SK-N-SH (cell line): ENCODE data around the gene SUSD3. TPM values are rescaled to one million over a fixed set of nuclear protein-coding genes. Genes with fewer than 3 reads are reported as not detected.

Experiments used
- CTCF ChIA-PET: fragments of 300-600, 350-600 bp; formaldehyde crosslinking; extraction: SDS; loops from one replicate; lab custom pipeline; 2021; lab: Yijun Ruan, JAX
- POLR2A ChIA-PET: fragments of 350-600 bp; sonication (Branson Sonifier 250); formaldehyde crosslinking; extraction: SDS; loops from one replicate; lab custom pipeline; 2020; ENCODE audit warnings: antibody characterized with exemption, inconsistent platforms; lab: Yijun Ruan, JAX
- DNase-seq: peaks from one replicate; pipeline ENCODE4 v3.0.0; 2012
- H2AFZ ChIP-seq: fragments of 200-600 bp; sonication (generic); 2 replicates; pipeline ENCODE4 v1.8.1; 2016; ENCODE audit warnings: antibody characterized with exemption, mild to moderate bottlenecking, low read depth
- H3F3A ChIP-seq: fragments of 200-600 bp; sonication (generic); replicated peaks from 2 replicates; pipeline ENCODE3; 2016; ENCODE audit warnings: antibody characterized with exemption, mild to moderate bottlenecking; ENCODE audit not compliant: insufficient read depth
- H3K27ac ChIP-seq, 2 experiments: fragments of 200-500 bp in 1 of 2; fragments of 200-600 bp in 1 of 2; sonication (Bioruptor generic) in 1 of 2; sonication (generic), shearing (Covaris generic) in 1 of 2; 2 replicates each; pipeline versions ENCODE4 v1.5.1 to v1.6.1; 2014 to 2016; ENCODE audit warnings: low read depth in 2 of 2, inconsistent platforms in 1 of 2, low read length in 1 of 2, mild to moderate bottlenecking in 1 of 2, mixed read lengths in 1 of 2
- H3K27me3 ChIP-seq: fragments of 200-600 bp; sonication (generic), shearing (Covaris generic); 2 replicates; pipeline ENCODE4 v1.6.1; 2016; ENCODE audit warnings: mixed run types; ENCODE audit not compliant: insufficient read depth
- H3K36me3 ChIP-seq, 2 experiments: fragments of 200-500 bp in 1 of 2; fragments of 200-600 bp in 1 of 2; sonication (Bioruptor generic) in 1 of 2; sonication (generic) in 1 of 2; replicated peaks in 1 of 2; 2 replicates each; pipeline versions ENCODE3 to v1.5.1; 2014 to 2016; ENCODE audit warnings: low read length in 1 of 2, mild to moderate bottlenecking in 1 of 2; ENCODE audit not compliant: insufficient read depth in 2 of 2, control insufficient read depth in 1 of 2
- H3K4me1 ChIP-seq, 2 experiments: fragments of 200-500 bp in 1 of 2; fragments of 200-600 bp in 1 of 2; sonication (Bioruptor generic) in 1 of 2; sonication (generic), shearing (Covaris generic) in 1 of 2; 2 replicates each; pipeline versions ENCODE4 v1.5.1 to v1.6.1; 2014 to 2016; ENCODE audit warnings: low read depth in 1 of 2, low read length in 1 of 2, mixed run types in 1 of 2; ENCODE audit not compliant: insufficient read depth in 2 of 2, control insufficient read depth in 1 of 2
- H3K4me2 ChIP-seq: fragments of 200-600 bp; sonication (generic), shearing (Covaris generic); 2 replicates; pipeline ENCODE4 v1.6.1; 2017; ENCODE audit warnings: mixed run types
- H3K4me3 ChIP-seq, 2 experiments: fragments of 200-500 bp in 1 of 2; fragments of 200-600 bp in 1 of 2; sonication (Bioruptor generic) in 1 of 2; sonication (generic), shearing (Covaris generic) in 1 of 2; 2 replicates each; pipeline versions ENCODE4 v1.5.1 to v1.8.1; 2014 to 2016; ENCODE audit warnings: low read depth in 2 of 2, inconsistent platforms in 1 of 2, low read length in 1 of 2, mild to moderate bottlenecking in 1 of 2, mixed read lengths in 1 of 2, moderate library complexity in 1 of 2
- H3K79me2 ChIP-seq: fragments of 200-600 bp; sonication (generic); 2 replicates; pipeline ENCODE4 v1.8.1; 2017; ENCODE audit warnings: mild to moderate bottlenecking; ENCODE audit not compliant: insufficient read depth
- H3K9ac ChIP-seq: fragments of 200-600 bp; sonication (generic); 2 replicates; pipeline ENCODE4 v1.6.1; 2017; ENCODE audit warnings: mixed run types
- H3K9me2 ChIP-seq: fragments of 200-600 bp; sonication (generic); 2 replicates; pipeline ENCODE4 v1.6.1; 2017; ENCODE audit warnings: mixed run types
- H3K9me3 ChIP-seq: fragments of 200-600 bp; sonication (generic); 2 replicates; pipeline ENCODE4 v1.6.1; 2017; ENCODE audit warnings: mixed run types, mild to moderate bottlenecking, moderate library complexity
- H4K20me1 ChIP-seq: fragments of 200-600 bp; sonication (generic); 2 replicates; pipeline ENCODE4 v1.6.1; 2017; ENCODE audit warnings: mild to moderate bottlenecking, mixed run types; ENCODE audit not compliant: insufficient read depth
- EP300 ChIP-seq, 2 experiments: IDR thresholded peaks; 2 replicates each; pipeline versions ENCODE4 v1.4.0 to v1.6.1; 2012; ENCODE audit warnings: borderline replicate concordance in 1 of 2, low read depth in 1 of 2, low read length in 1 of 2
- EZH2phosphoT487 ChIP-seq: fragments of 200-600 bp; sonication (generic); IDR thresholded peaks from 2 replicates; pipeline ENCODE4 v1.6.1; 2017; ENCODE audit warnings: low read depth, mixed run types, mild to moderate bottlenecking, antibody characterized with exemption, moderate library complexity, borderline replicate concordance
- FOXJ3 ChIP-seq: sonication (generic); formaldehyde crosslinking; IDR thresholded peaks from 2 replicates; pipeline ENCODE4 v1.5.1; 2020; ENCODE audit warnings: mild to moderate bottlenecking, missing genetic modification reagents
- GABPA ChIP-seq: IDR thresholded peaks from 2 replicates; pipeline ENCODE4 v1.4.0; 2012; ENCODE audit warnings: low read depth, mild to moderate bottlenecking
- MEF2A ChIP-seq: IDR thresholded peaks from 2 replicates; pipeline ENCODE4 v1.4.0; 2012; ENCODE audit warnings: low read depth, borderline replicate concordance
- NFIC ChIP-seq: IDR thresholded peaks from 2 replicates; pipeline ENCODE4 v1.4.0; 2012; ENCODE audit warnings: borderline replicate concordance
- RFX5 ChIP-seq: IDR thresholded peaks from 2 replicates; pipeline ENCODE4 v1.6.1; 2012; ENCODE audit warnings: mild to moderate bottlenecking, improper control_type of control experiment, low read length
- RXRA ChIP-seq: IDR thresholded peaks from 2 replicates; pipeline ENCODE4 v1.4.0; 2012; ENCODE audit warnings: low read depth, mild to moderate bottlenecking, borderline replicate concordance
- TCF12 ChIP-seq: IDR thresholded peaks from 2 replicates; pipeline ENCODE4 v1.4.0; 2012
- TEAD4 ChIP-seq: IDR thresholded peaks from 2 replicates; pipeline ENCODE4 v1.4.0; 2012; ENCODE audit warnings: mild to moderate bottlenecking, borderline replicate concordance; ENCODE audit not compliant: insufficient read depth
- WGBS: methylation state at CpG from one replicate; pipeline ENCODE4 v1.1.6; 2017; ENCODE audit warnings: low lambda C conversion rate; 5-methylcytosine and 5-hydroxymethylcytosine counted together
- polyA plus RNA-seq, 3 experiments: library from polyadenylated mRNA; depleted of rRNA; stranded (reverse); fragments of >200 nt; gene quantifications; 2 replicates each; pipeline ENCODE4 v1.2.3, GENCODE V29; 2012
- TF ChIP-seq, protein P1 (sequence below): IDR thresholded peaks from 2 replicates; pipeline ENCODE4 v1.4.0; 2012; ENCODE audit warnings: low read depth, borderline replicate concordance
- TF ChIP-seq, protein P2 (sequence below): IDR thresholded peaks from 2 replicates; pipeline ENCODE4 v1.6.1; 2012; ENCODE audit warnings: mild to moderate bottlenecking, low read depth, low read length, moderate library complexity
- TF ChIP-seq, protein P3 (sequence below): IDR thresholded peaks from 2 replicates; pipeline ENCODE4; 2012

The SUSD3 gene
- polyA plus RNA-seq, 1 of the 3 experiments (the other 2 are of a cell fraction): 0.49 TPM

DNA sequence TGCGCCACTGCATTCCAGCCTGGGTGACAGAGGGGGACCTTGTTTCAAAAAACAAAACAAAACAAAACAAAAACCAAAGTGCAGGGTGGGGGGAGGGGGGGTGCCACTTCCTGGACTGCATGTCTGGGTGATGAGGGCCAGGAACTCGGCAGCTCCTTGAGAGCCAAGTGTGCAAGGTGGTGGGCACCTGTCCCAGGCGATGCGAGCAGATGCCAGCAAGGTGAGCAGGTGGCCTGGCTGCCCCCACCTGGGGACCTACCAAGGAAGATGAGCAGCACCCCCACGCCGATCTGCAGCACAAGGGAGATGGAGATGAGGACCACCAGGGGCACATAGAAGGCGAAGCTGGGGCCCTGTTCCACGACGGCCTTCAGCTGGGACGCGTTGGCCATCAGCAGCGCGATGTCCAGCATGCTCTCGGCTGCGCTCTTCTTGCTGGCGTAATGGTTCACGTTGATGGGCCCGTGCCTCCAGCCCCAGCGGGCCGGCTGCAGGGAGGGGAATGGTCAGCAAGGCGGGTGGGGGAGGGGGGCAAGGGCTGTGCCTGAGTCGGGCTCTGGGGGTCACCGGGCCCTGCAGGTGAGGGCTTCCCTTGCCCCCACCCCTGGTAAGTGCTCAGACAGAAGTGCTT lies 67.8 kb downstream of the SUSD3 start:
- H3K9ac ChIP-seq: no peak overlapping the region
- no peaks in the 10 kb centered on the region for H3F3A ChIP-seq
- no peak overlapping the region; a peak in 1 of 4 replicates for H3K27ac ChIP-seq
- H3K4me2 ChIP-seq: no peak overlapping the region
- CTCF ChIA-PET: interaction anchor here (2.3 to 5.2 kb wide), 2 partner anchors 17 to 123 kb away, joined by 5 to 31 read pairs; no protein-coding TSS in a partner anchor
- peaks cover 0 to 45% of the 10 kb centered on the region in 2 experiments; a peak in 1 of 4 replicates for H3K4me1 ChIP-seq
- POLR2A ChIA-PET: no interaction called here
- TF ChIP-seq TCF12 (no peak), EP300 (IDR thresholded peaks at IDR 0.05; ENCODE audit: borderline replicate concordance in 1 of 2, low read depth in 1 of 2, low read length in 1 of 2) (no peak), RFX5 (no peak), EZH2phosphoT487 (no peak), MEF2A (no peak), FOXJ3 (CRISPR knock-in tag) (no peak), GABPA (no peak), NFIC (no peak), RXRA (no peak), TEAD4 (no peak)
- TF ChIP-seq, protein P1, sequence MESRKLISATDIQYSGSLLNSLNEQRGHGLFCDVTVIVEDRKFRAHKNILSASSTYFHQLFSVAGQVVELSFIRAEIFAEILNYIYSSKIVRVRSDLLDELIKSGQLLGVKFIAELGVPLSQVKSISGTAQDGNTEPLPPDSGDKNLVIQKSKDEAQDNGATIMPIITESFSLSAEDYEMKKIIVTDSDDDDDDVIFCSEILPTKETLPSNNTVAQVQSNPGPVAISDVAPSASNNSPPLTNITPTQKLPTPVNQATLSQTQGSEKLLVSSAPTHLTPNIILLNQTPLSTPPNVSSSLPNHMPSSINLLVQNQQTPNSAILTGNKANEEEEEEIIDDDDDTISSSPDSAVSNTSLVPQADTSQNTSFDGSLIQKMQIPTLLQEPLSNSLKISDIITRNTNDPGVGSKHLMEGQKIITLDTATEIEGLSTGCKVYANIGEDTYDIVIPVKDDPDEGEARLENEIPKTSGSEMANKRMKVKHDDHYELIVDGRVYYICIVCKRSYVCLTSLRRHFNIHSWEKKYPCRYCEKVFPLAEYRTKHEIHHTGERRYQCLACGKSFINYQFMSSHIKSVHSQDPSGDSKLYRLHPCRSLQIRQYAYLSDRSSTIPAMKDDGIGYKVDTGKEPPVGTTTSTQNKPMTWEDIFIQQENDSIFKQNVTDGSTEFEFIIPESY: no peak
- TF ChIP-seq, protein P2, sequence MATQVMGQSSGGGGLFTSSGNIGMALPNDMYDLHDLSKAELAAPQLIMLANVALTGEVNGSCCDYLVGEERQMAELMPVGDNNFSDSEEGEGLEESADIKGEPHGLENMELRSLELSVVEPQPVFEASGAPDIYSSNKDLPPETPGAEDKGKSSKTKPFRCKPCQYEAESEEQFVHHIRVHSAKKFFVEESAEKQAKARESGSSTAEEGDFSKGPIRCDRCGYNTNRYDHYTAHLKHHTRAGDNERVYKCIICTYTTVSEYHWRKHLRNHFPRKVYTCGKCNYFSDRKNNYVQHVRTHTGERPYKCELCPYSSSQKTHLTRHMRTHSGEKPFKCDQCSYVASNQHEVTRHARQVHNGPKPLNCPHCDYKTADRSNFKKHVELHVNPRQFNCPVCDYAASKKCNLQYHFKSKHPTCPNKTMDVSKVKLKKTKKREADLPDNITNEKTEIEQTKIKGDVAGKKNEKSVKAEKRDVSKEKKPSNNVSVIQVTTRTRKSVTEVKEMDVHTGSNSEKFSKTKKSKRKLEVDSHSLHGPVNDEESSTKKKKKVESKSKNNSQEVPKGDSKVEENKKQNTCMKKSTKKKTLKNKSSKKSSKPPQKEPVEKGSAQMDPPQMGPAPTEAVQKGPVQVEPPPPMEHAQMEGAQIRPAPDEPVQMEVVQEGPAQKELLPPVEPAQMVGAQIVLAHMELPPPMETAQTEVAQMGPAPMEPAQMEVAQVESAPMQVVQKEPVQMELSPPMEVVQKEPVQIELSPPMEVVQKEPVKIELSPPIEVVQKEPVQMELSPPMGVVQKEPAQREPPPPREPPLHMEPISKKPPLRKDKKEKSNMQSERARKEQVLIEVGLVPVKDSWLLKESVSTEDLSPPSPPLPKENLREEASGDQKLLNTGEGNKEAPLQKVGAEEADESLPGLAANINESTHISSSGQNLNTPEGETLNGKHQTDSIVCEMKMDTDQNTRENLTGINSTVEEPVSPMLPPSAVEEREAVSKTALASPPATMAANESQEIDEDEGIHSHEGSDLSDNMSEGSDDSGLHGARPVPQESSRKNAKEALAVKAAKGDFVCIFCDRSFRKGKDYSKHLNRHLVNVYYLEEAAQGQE: no peak
- TF ChIP-seq, protein P3, sequence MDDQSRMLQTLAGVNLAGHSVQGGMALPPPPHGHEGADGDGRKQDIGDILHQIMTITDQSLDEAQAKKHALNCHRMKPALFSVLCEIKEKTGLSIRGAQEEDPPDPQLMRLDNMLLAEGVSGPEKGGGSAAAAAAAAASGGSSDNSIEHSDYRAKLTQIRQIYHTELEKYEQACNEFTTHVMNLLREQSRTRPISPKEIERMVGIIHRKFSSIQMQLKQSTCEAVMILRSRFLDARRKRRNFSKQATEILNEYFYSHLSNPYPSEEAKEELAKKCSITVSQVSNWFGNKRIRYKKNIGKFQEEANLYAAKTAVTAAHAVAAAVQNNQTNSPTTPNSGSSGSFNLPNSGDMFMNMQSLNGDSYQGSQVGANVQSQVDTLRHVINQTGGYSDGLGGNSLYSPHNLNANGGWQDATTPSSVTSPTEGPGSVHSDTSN: no peak
- H3K4me3 ChIP-seq: no peak overlapping the region
- H3K79me2 ChIP-seq: 0 out of 2 replicates have a peak, but pooled peaks cover 4% of the 10 kb centered on the region
- no peak overlapping the region for H2AFZ ChIP-seq
- WGBS: 94% methylated on average over 22 of the region's 23 CpGs
- H3K9me2 ChIP-seq: no peaks in the 10 kb centered on the region
- H3K36me3 ChIP-seq: peaks cover 0 to 9% of the 10 kb centered on the region in 2 experiments
- no peaks in the 10 kb centered on the region for H3K9me3 ChIP-seq
- no peaks in the 10 kb centered on the region for H3K27me3 ChIP-seq
- 0 out of 2 replicates have a peak, but pooled peaks cover 7% of the 10 kb centered on the region for H4K20me1 ChIP-seq
- DNase-seq: peak; percentile 41
